ENCODE data around the gene TDRD9.

- TF ChIP-seq EZH2phosphoT487 (IDR thresholded peaks at IDR 0.05; ENCODE audit: insufficient read depth, low read depth) = no peak
- TF ChIP-seq EZH2 (IDR thresholded peaks at IDR 0.05; ENCODE audit: insufficient read depth, poor library complexity, severe bottlenecking) = no peak
Measured at GRCh38 chr14:103946975-103947374, 18.7 kb downstream of the TDRD9 start.
